B cell (primary cell): ENCODE data around the gene TUBA1A.

Experiments
- CTCF ChIP-seq: fragments of 200-600 bp; IDR thresholded peaks from one replicate; pipeline ENCODE4 v1.8.0; 2022; ENCODE audit warnings: antibody characterized with exemption, mild to moderate bottlenecking
- EZH2 ChIP-seq: IDR thresholded peaks from 2 replicates; pipeline ENCODE4 v1.6.1; 2012; ENCODE audit warnings: borderline replicate concordance, low read depth, mild to moderate bottlenecking, moderate library complexity, low read length; ENCODE audit not compliant: insufficient read depth, poor library complexity, severe bottlenecking

GRCh38 chr12:49198431-49199155, 9.7 kb upstream of the TUBA1A start:
- TF ChIP-seq CTCF (no peak), EZH2 (no peak)
